ENCODE results near the gene CARMIL3.

Gene CARMIL3

DNA sequence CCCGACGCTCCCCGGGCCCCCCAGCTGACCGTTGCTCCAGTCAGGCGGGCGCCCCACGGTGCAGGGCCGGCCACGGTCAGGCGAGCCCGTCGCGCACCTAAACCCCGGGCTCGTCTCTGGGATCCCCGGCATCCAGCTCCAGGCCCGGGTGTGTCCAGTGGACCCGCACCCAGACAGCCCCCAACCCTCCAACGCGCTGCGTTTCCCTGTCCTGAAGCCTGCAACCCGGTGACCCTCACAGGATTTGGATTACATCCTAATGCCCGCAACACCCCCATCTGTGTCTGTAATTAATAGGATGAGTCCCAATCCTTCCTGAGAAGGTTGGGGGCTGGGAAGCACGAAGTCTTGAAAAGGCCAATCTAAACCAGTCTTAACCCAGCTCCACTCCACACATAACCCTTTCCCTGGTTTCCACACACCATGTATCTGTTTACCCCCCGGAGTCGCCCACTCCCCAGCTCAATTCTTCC lies 30.0 kb downstream of the CARMIL3 start:
- Histone ChIP-seq H4K20me1 (ENCODE audit: insufficient read depth) (no peaks in the 10 kb centered on the region), H3K9ac (no peak overlapping the region), H3K4me1 (ENCODE audit: low read depth, poor library complexity, severe bottlenecking) (peaks cover 9% of the 10 kb centered on the region), H2AFZ (ENCODE audit: low read depth) (peak overlapping the region; percentile 71; the same call in 1 of the 2 replicates), H3K4me3 (IDR thresholded peaks at IDR 0.05; ENCODE audit: insufficient read depth, low read depth, low read length) (no peak overlapping the region), H3K79me2 (ENCODE audit: insufficient read depth, low read depth) (no peaks in the 10 kb centered on the region), H3K27ac (no peak overlapping the region), H3K27me3 (ENCODE audit: insufficient read depth, low read depth) (no peaks in the 10 kb centered on the region; the same call in 1 of the 2 replicates), H3K36me3 (ENCODE audit: insufficient read depth) (no peaks in the 10 kb centered on the region), H3K4me2 (peak overlapping the region; percentile 51)
- TF ChIP-seq, protein P1, sequence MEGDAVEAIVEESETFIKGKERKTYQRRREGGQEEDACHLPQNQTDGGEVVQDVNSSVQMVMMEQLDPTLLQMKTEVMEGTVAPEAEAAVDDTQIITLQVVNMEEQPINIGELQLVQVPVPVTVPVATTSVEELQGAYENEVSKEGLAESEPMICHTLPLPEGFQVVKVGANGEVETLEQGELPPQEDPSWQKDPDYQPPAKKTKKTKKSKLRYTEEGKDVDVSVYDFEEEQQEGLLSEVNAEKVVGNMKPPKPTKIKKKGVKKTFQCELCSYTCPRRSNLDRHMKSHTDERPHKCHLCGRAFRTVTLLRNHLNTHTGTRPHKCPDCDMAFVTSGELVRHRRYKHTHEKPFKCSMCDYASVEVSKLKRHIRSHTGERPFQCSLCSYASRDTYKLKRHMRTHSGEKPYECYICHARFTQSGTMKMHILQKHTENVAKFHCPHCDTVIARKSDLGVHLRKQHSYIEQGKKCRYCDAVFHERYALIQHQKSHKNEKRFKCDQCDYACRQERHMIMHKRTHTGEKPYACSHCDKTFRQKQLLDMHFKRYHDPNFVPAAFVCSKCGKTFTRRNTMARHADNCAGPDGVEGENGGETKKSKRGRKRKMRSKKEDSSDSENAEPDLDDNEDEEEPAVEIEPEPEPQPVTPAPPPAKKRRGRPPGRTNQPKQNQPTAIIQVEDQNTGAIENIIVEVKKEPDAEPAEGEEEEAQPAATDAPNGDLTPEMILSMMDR (conservative IDR thresholded peaks at IDR 0.05; ENCODE audit: low read depth, low read length), result no peak

DNA sequence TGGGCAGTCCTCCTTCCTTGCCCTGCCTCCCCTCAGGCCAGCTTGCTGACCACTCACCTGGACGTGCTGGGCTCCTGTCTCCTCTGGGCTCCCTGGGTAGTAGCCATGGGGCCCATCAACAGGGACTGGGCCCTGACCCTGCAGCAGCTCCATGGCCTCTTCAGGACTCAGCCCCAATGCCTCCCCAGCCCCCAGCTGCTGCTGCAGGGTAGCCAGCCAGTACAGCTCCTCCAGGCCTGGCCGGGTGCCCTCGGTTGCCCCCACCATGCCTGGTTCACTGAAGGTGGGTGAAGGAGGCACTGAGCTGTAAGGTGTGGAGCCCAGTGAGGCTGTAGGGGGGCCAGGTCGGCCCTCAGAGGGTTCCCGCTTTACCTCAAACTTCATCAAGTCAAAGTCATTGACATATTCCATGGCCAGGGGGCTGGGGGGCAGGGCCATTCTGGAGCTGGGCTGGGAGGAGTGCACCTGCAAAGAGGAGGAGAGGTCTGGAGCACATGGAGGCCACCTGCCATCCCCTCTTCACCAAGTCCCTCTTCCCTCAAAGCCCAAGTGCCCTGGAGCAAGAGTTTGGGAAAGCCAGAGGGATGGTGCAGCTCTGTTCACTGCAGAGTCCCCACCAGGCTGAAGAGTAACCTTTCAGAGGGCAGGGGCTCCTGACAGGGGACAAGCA lies 30.7 kb downstream of the CARMIL3 start:
- Histone ChIP-seq H3K27me3 (ENCODE audit: insufficient read depth, low read depth) (no peaks in the 10 kb centered on the region; the same call in 1 of the 2 replicates), H3K4me3 (IDR thresholded peaks at IDR 0.05; ENCODE audit: insufficient read depth, low read depth, low read length) (no peak overlapping the region), H4K20me1 (ENCODE audit: insufficient read depth) (no peaks in the 10 kb centered on the region), H3K79me2 (ENCODE audit: insufficient read depth, low read depth) (no peaks in the 10 kb centered on the region), H3K4me1 (ENCODE audit: low read depth, poor library complexity, severe bottlenecking) (peaks cover 9% of the 10 kb centered on the region), H2AFZ (ENCODE audit: low read depth) (no peak overlapping the region), H3K9ac (no peak overlapping the region), H3K4me2 (no peak overlapping the region; the same call in 1 of the 2 replicates), H3K36me3 (ENCODE audit: insufficient read depth) (no peaks in the 10 kb centered on the region), H3K27ac (no peak overlapping the region)
- TF ChIP-seq, protein P1 (conservative IDR thresholded peaks at IDR 0.05; ENCODE audit: low read depth, low read length), result no peak

DNA sequence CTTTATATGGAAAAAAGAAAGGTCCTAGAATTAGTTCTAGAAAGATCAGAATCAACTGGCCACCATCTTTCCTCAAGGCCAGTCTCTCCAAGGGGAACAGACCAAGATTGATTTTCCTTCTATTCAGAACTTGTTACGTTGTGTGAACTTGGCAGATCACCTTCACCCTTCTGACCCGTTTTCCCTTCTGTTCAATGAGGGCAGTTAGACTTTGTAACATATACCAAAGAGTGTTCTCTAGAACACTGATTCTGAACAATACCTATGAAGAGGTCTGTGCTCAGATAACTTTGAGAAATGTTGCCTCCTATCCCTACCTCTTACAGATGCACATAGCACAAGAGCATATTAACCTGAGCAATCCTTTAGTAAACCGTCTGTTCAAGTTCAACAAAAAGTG lies 31.7 kb downstream of the CARMIL3 start:
- Histone ChIP-seq H3K4me1 (ENCODE audit: low read depth, poor library complexity, severe bottlenecking) (peaks cover 9% of the 10 kb centered on the region), H3K9ac (no peak overlapping the region), H3K4me3 (IDR thresholded peaks at IDR 0.05; ENCODE audit: insufficient read depth, low read depth, low read length) (no peak overlapping the region), H3K36me3 (ENCODE audit: insufficient read depth) (no peaks in the 10 kb centered on the region), H3K27ac (no peak overlapping the region), H3K27me3 (ENCODE audit: insufficient read depth, low read depth) (no peaks in the 10 kb centered on the region; the same call in 1 of the 2 replicates), H3K79me2 (ENCODE audit: insufficient read depth, low read depth) (no peaks in the 10 kb centered on the region), H2AFZ (ENCODE audit: low read depth) (no peak overlapping the region), H4K20me1 (ENCODE audit: insufficient read depth) (no peaks in the 10 kb centered on the region), H3K4me2 (no peak overlapping the region)
- TF ChIP-seq, protein P1 (conservative IDR thresholded peaks at IDR 0.05; ENCODE audit: low read depth, low read length), result no peak

DNA sequence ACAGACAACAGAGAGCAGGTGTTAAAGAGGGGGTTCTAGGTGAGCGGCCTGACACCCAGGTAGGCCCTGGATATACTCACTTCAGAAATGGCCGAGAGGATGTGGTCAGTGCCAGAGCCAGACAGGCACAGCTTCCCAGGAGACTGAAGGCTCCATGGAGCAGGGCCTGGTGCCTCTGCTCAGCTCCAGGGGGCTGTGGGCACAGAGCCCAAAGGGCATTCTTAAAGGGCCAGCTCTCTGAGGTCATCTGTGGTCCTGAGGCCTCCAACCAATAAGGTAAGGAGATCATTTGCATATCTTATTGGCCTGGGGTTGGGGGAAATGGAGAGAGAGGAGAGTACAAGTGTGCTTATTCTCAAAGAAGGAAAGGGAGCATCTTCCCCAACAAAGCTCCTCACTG lies 32.6 kb downstream of the CARMIL3 start:
- no peaks in the 10 kb centered on the region for H3K79me2 ChIP-seq (ENCODE audit: insufficient read depth, low read depth)
- H3K36me3 ChIP-seq (ENCODE audit: insufficient read depth), result no peaks in the 10 kb centered on the region
- H3K4me3 ChIP-seq (IDR thresholded peaks at IDR 0.05; ENCODE audit: insufficient read depth, low read depth, low read length), result no peak overlapping the region
- H4K20me1 ChIP-seq (ENCODE audit: insufficient read depth), result no peaks in the 10 kb centered on the region
- TF ChIP-seq, protein P1 (conservative IDR thresholded peaks at IDR 0.05; ENCODE audit: low read depth, low read length), result no peak
- no peak overlapping the region for H3K9ac ChIP-seq
- no peaks in the 10 kb centered on the region; the same call in 1 of the 2 replicates for H3K27me3 ChIP-seq (ENCODE audit: insufficient read depth, low read depth)
- no peak overlapping the region for H3K27ac ChIP-seq
- H3K4me1 ChIP-seq (ENCODE audit: low read depth, poor library complexity, severe bottlenecking), result peaks cover 9% of the 10 kb centered on the region
- no peak overlapping the region for H2AFZ ChIP-seq (ENCODE audit: low read depth)
- H3K4me2 ChIP-seq, result no peak overlapping the region

All from KMS-11 (cell line).